GM12878 (cell line): ENCODE results near the gene EBF3. TPM values are rescaled to one million over a fixed set of nuclear protein-coding genes. Genes with fewer than 3 reads are reported as not detected.

Experiments
- ATAC-seq: fragments of 200-7000 bp; cut with Tn5 transposase; 3 replicates; pipeline ENCODE4 v1.9.1; 2020; ENCODE audit warnings: mild to moderate bottlenecking, moderate library complexity
- BruUV-seq: library from RNA; stranded (reverse); fragments of 400-500 nt; replicated peaks from 2 replicates; lab custom pipeline; 2021; lab: Mats Ljungman, UMichigan
- CTCF ChIA-PET: fragments of 300-600 bp; sonication (Branson Sonifier 250); formaldehyde crosslinking; extraction: SDS; loops from one replicate; lab custom pipeline; 2021; ENCODE audit warnings: inconsistent platforms; lab: Yijun Ruan, JAX
- POLR2A ChIA-PET: fragments of 350-600 bp; formaldehyde crosslinking; extraction: SDS; loops from one replicate; lab custom pipeline; 2021; ENCODE audit warnings: inconsistent platforms; lab: Charles Lee
- RAD21 ChIA-PET: fragments of 300-600 bp; sonication (Branson Sonifier 250); formaldehyde crosslinking; loops from one replicate; lab custom pipeline; 2023; ENCODE audit warnings: antibody characterized with exemption; ENCODE audit not compliant: unreplicated experiment; lab: Charles Lee
- SMC1A ChIA-PET: fragments of 300-600 bp; sonication (Branson Sonifier 250); formaldehyde crosslinking; loops from one replicate; lab custom pipeline; 2023; ENCODE audit not compliant: unreplicated experiment, uncharacterized antibody; lab: Charles Lee
- DNase-seq: peaks from one replicate; pipeline ENCODE4 v3.0.0-alpha.2; 2011; ENCODE audit warnings: low read depth, low spot score
- FAIRE-seq: peaks from 3 replicates; lab custom pipeline; 2011; peaks lifted over from hg19 to GRCh38; lab: Jason Lieb, UNC
- H2AFZ ChIP-seq: 2 replicates; pipeline ENCODE4 v1.6.0; 2011; ENCODE audit warnings: low read depth, low read length, control low read depth; ENCODE audit not compliant: control insufficient read depth
- H3K27ac ChIP-seq: 2 replicates; pipeline ENCODE4 v1.5.1; 2011; ENCODE audit warnings: control low read depth; ENCODE audit not compliant: control insufficient read depth, insufficient read depth
- H3K27me3 ChIP-seq, 2 experiments: replicated peaks in 1 of 2; 2 replicates each; pipeline versions ENCODE4 v1.6.0 to v1.6.1; 2011; ENCODE audit warnings: low read length in 1 of 2; ENCODE audit not compliant: control insufficient read depth in 2 of 2, insufficient read depth in 2 of 2
- H3K36me3 ChIP-seq, 2 experiments: 2 replicates each; pipeline ENCODE4 v1.5.1; 2011; ENCODE audit warnings: low read length in 1 of 2; ENCODE audit not compliant: control insufficient read depth in 2 of 2, insufficient read depth in 2 of 2
- H3K4me1 ChIP-seq: 2 replicates; pipeline ENCODE4 v1.6.1; 2011; ENCODE audit warnings: mild to moderate bottlenecking, low read length, moderate library complexity, mixed read lengths; ENCODE audit not compliant: control insufficient read depth, insufficient read depth
- H3K4me2 ChIP-seq: 2 replicates; pipeline ENCODE4 v1.6.0; 2011; ENCODE audit warnings: control low read depth; ENCODE audit not compliant: control insufficient read depth, insufficient read depth
- H3K4me3 ChIP-seq: fragments of 200-600 bp; sonication (generic); 2 replicates; pipeline ENCODE4 v1.5.1; 2016
- H3K79me2 ChIP-seq: 2 replicates; pipeline ENCODE4 v1.6.0; 2011; ENCODE audit warnings: low read length; ENCODE audit not compliant: control insufficient read depth, insufficient read depth
- H3K9ac ChIP-seq: 2 replicates; pipeline ENCODE4 v1.8.0; 2011; ENCODE audit warnings: low read length, control low read depth, mixed read lengths; ENCODE audit not compliant: control insufficient read depth, insufficient read depth
- H3K9me3 ChIP-seq: replicated peaks from 3 replicates; pipeline ENCODE4 v1.5.1; 2011; ENCODE audit warnings: mild to moderate bottlenecking, low read length; ENCODE audit not compliant: control insufficient read depth, insufficient read depth
- H4K20me1 ChIP-seq: 2 replicates; pipeline ENCODE4 v1.6.0; 2011; ENCODE audit not compliant: control insufficient read depth, insufficient read depth
- ASH2L ChIP-seq: fragments of 300-600, 200-600 bp; sonication (generic); IDR thresholded peaks from 2 replicates; pipeline ENCODE4 v1.6.1; 2017; ENCODE audit warnings: low read depth, mild to moderate bottlenecking, borderline replicate concordance
- BMI1 ChIP-seq: fragments of 450-650 bp; IDR thresholded peaks from 2 replicates; pipeline ENCODE4 v1.6.1; 2016; ENCODE audit warnings: mild to moderate bottlenecking, moderate library complexity, borderline replicate concordance
- CBX3 ChIP-seq: fragments of 200-600 bp; sonication (generic); IDR thresholded peaks from 2 replicates; pipeline ENCODE4 v1.6.1; 2016; ENCODE audit warnings: low read depth, borderline replicate concordance
- CREM ChIP-seq: IDR thresholded peaks from 2 replicates; pipeline ENCODE4 v1.6.1; 2014; ENCODE audit warnings: antibody characterized with exemption, low read depth
- EGR1 ChIP-seq, 2 experiments: IDR thresholded peaks; 1 replicate in 1 of 2; 2 replicates in 1 of 2; pipeline ENCODE4 v1.6.1; 2011 to 2012; ENCODE audit warnings: low read depth in 2 of 2, low read length in 2 of 2, borderline replicate concordance in 1 of 2, mild to moderate bottlenecking in 1 of 2, moderate library complexity in 1 of 2
- GABPA ChIP-seq: IDR thresholded peaks from 2 replicates; pipeline ENCODE4 v1.6.1; 2014; ENCODE audit warnings: antibody characterized with exemption, low read depth, mild to moderate bottlenecking, inconsistent platforms
- JUNB ChIP-seq: IDR thresholded peaks from 2 replicates; pipeline ENCODE4 v1.6.1; 2016; ENCODE audit warnings: antibody characterized with exemption, mild to moderate bottlenecking
- MXI1 ChIP-seq: fragments of 150-350 bp; IDR thresholded peaks from 2 replicates; pipeline ENCODE4 v1.6.1; 2011; ENCODE audit warnings: low read depth, mild to moderate bottlenecking, inconsistent platforms, low read length, improper control_type of control experiment
- NFXL1 ChIP-seq: fragments of 450-650 bp; IDR thresholded peaks from 2 replicates; pipeline ENCODE4 v1.6.1; 2017; ENCODE audit warnings: antibody characterized with exemption, mild to moderate bottlenecking, borderline replicate concordance
- NR2F1 ChIP-seq: fragments of 450-650 bp; conservative IDR thresholded peaks from 2 replicates; pipeline ENCODE4 v1.6.1; 2017; ENCODE audit warnings: mild to moderate bottlenecking
- POLR2AphosphoS2 ChIP-seq: IDR thresholded peaks from 2 replicates; pipeline ENCODE4 v1.6.1; 2011; ENCODE audit warnings: low read depth, mild to moderate bottlenecking, low read length, improper control_type of control experiment, moderate library complexity
- SIX5 ChIP-seq: IDR thresholded peaks from 2 replicates; pipeline ENCODE4 v1.6.1; 2011; ENCODE audit warnings: mild to moderate bottlenecking, low read depth, low read length, moderate library complexity; ENCODE audit not compliant: severe bottlenecking
- SMC3 ChIP-seq: IDR thresholded peaks from 2 replicates; pipeline ENCODE4 v1.6.1; 2011; ENCODE audit warnings: low read length, improper control_type of control experiment, borderline replicate concordance
- TBL1XR1 ChIP-seq: IDR thresholded peaks from 2 replicates; pipeline ENCODE4 v1.6.1; 2012; ENCODE audit warnings: low read depth, low read length, improper control_type of control experiment
- WGBS: methylation state at CpG from one replicate; pipeline ENCODE4 v1.1.6; 2016; ENCODE audit warnings: low lambda C conversion rate; ENCODE audit not compliant: insufficient replicate concordance, insufficient coverage; ENCODE audit errors: missing lambda C conversion rate; 5-methylcytosine and 5-hydroxymethylcytosine counted together
- in situ Hi-C: fragments of 300-500 bp; cut with MboI; formaldehyde crosslinking; loops from 9 replicates; pipeline ENCODE4 v1.14.3; 2018; ENCODE audit warnings: mixed read lengths
- intact Hi-C: fragments of 100-400 bp; cut with micrococcal nuclease; formaldehyde crosslinking; loops from one replicate; pipeline ENCODE4 v1.14.2; 2022; ENCODE audit not compliant: unreplicated experiment
- polyA plus RNA-seq, 11 experiments: library from polyadenylated mRNA; depleted of rRNA in 4 of 11; unstranded in 6 of 11; stranded (reverse) in 5 of 11; fragments of >200 nt; fragmentation: Nextera tagmentation in 4 of 11; fragmentation: Illumina TruSeq in 1 of 11; extraction: Ambion mirVana in 4 of 11; extraction: Trizol in 1 of 11; gene quantifications; 1 replicate in 1 of 11; 2 replicates in 10 of 11; pipeline versions ENCODE4 v1.2.1 to v1.2.3, GENCODE V29; 2011 to 2016; ENCODE audit warnings: inconsistent platforms in 2 of 11, missing spikeins in 2 of 11, low read depth in 1 of 11
- total RNA-seq, 4 experiments: library from RNA; depleted of rRNA in 3 of 4; stranded (reverse); fragments of >200 nt in 3 of 4; fragmentation: Illumina TruSeq in 1 of 4; extraction: Trizol in 1 of 4; gene quantifications; 2 replicates each; pipeline versions ENCODE4 v1.2.1 to v1.2.3, GENCODE V29; 2013 to 2021
- TF ChIP-seq, protein P1 (sequence below): fragments of 150-350 bp; IDR thresholded peaks from 2 replicates; pipeline ENCODE4 v1.6.1; 2014; ENCODE audit warnings: mild to moderate bottlenecking, low read depth, low read length
- TF ChIP-seq, protein P2 (sequence below): fragments of 450-650 bp; IDR thresholded peaks from 2 replicates; pipeline ENCODE4 v1.6.1; 2017; ENCODE audit warnings: borderline replicate concordance
- TF ChIP-seq, protein P3 (sequence below): fragments of 150-350 bp; IDR thresholded peaks from 2 replicates; pipeline ENCODE4 v1.6.1; 2016; ENCODE audit warnings: low read depth, low read length
- TF ChIP-seq, protein P4 (sequence below): fragments of 450-650 bp; conservative IDR thresholded peaks from 2 replicates; pipeline ENCODE4 v1.6.1; 2017; ENCODE audit warnings: mild to moderate bottlenecking, moderate library complexity

The EBF3 gene
- total and polyA plus RNA-seq, 10 of the 15 experiments (the other 5 are each of a cell fraction or from before 2014, with no cell fraction given), result not detected

DNA sequence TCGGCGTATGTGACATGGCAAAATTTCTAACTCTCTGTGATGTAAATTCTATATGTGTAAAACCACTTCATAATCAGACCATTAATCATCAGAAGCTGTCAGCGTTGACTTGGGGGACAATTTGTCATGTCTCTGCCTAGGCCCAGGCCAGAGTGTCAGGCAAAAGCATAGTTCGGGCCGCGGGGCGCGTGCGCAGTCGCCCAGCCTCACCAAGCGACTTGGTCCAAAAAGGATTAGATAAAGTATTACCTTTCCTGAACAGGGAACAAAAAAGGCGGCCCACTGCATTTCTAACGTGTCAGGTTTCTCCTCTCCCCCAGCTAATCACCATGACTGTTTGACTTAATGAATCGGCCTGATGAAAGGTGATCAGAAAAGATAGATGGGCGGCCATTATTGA is 114.2 kb downstream of the EBF3 start (continued):
- TF ChIP-seq, protein P1, sequence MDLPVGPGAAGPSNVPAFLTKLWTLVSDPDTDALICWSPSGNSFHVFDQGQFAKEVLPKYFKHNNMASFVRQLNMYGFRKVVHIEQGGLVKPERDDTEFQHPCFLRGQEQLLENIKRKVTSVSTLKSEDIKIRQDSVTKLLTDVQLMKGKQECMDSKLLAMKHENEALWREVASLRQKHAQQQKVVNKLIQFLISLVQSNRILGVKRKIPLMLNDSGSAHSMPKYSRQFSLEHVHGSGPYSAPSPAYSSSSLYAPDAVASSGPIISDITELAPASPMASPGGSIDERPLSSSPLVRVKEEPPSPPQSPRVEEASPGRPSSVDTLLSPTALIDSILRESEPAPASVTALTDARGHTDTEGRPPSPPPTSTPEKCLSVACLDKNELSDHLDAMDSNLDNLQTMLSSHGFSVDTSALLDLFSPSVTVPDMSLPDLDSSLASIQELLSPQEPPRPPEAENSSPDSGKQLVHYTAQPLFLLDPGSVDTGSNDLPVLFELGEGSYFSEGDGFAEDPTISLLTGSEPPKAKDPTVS, result no peak
- TF ChIP-seq JUNB, result no peak
- TF ChIP-seq SMC3, result no peak
- TF ChIP-seq CBX3, result no peak
- no peak for TF ChIP-seq BMI1
- no peak for TF ChIP-seq GABPA
- no peak for TF ChIP-seq MXI1
- TF ChIP-seq NFXL1, result no peak
- no peak for TF ChIP-seq SIX5
- TF ChIP-seq CREM, result no peak
- TF ChIP-seq TBL1XR1, result no peak
- TF ChIP-seq, all 136 proteins: peak for 0

DNA sequence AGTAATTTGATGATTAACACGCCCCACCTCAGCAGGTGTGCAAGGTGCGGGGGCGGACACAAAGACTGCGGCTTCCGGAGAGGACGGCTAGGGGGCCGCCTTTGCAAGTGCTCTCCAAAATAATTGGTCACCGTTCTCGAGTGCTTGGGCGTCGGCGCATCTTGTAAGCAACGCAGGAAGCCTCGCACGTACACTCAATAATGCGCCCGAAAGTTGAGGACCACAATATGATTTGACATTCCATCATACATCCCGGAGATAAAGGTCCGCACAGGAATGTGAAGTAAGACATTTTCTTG is 114.7 kb downstream of the EBF3 start:
- WGBS, result 75% methylated on average over 19 of the region's 19 CpGs

More for the DNA sequence above, 114.7 kb downstream of the EBF3 start:
- ATAC-seq (no peak), FAIRE-seq (no peak), DNase-seq (no peak)
- ChIA-PET POLR2A (no interaction called here), RAD21 (no interaction called here), SMC1A (no interaction called here), CTCF (no interaction called here)
- Histone ChIP-seq H3K9ac (no peak overlapping the region), H3K79me2 (no peaks in the 10 kb centered on the region), H3K27me3 (no peaks in the 10 kb centered on the region), H3K4me2 (no peak overlapping the region), H3K4me1 (no peaks in the 10 kb centered on the region), H3K36me3 (no peaks in the 10 kb centered on the region), H2AFZ (no peak overlapping the region), H3K4me3 (no peak overlapping the region), H3K9me3 (no peaks in the 10 kb centered on the region), H4K20me1 (no peaks in the 10 kb centered on the region), H3K27ac (no peak overlapping the region)
- BruUV-seq, result no TSS peak
- in situ Hi-C loops, result no loop called here
- intact Hi-C loops, result no loop called here
- TF ChIP-seq, protein P2, sequence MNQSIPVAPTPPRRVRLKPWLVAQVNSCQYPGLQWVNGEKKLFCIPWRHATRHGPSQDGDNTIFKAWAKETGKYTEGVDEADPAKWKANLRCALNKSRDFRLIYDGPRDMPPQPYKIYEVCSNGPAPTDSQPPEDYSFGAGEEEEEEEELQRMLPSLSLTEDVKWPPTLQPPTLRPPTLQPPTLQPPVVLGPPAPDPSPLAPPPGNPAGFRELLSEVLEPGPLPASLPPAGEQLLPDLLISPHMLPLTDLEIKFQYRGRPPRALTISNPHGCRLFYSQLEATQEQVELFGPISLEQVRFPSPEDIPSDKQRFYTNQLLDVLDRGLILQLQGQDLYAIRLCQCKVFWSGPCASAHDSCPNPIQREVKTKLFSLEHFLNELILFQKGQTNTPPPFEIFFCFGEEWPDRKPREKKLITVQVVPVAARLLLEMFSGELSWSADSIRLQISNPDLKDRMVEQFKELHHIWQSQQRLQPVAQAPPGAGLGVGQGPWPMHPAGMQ, result no peak
- TF ChIP-seq ASH2L, result no peak
- TF ChIP-seq EGR1 (IDR thresholded peaks at IDR 0.05; ENCODE audit: borderline replicate concordance in 1 of 2, low read depth in 2 of 2, low read length in 2 of 2), result no peak
- TF ChIP-seq, protein P3, sequence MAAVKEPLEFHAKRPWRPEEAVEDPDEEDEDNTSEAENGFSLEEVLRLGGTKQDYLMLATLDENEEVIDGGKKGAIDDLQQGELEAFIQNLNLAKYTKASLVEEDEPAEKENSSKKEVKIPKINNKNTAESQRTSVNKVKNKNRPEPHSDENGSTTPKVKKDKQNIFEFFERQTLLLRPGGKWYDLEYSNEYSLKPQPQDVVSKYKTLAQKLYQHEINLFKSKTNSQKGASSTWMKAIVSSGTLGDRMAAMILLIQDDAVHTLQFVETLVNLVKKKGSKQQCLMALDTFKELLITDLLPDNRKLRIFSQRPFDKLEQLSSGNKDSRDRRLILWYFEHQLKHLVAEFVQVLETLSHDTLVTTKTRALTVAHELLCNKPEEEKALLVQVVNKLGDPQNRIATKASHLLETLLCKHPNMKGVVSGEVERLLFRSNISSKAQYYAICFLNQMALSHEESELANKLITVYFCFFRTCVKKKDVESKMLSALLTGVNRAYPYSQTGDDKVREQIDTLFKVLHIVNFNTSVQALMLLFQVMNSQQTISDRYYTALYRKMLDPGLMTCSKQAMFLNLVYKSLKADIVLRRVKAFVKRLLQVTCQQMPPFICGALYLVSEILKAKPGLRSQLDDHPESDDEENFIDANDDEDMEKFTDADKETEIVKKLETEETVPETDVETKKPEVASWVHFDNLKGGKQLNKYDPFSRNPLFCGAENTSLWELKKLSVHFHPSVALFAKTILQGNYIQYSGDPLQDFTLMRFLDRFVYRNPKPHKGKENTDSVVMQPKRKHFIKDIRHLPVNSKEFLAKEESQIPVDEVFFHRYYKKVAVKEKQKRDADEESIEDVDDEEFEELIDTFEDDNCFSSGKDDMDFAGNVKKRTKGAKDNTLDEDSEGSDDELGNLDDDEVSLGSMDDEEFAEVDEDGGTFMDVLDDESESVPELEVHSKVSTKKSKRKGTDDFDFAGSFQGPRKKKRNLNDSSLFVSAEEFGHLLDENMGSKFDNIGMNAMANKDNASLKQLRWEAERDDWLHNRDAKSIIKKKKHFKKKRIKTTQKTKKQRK, result no peak
- TF ChIP-seq, protein P4, sequence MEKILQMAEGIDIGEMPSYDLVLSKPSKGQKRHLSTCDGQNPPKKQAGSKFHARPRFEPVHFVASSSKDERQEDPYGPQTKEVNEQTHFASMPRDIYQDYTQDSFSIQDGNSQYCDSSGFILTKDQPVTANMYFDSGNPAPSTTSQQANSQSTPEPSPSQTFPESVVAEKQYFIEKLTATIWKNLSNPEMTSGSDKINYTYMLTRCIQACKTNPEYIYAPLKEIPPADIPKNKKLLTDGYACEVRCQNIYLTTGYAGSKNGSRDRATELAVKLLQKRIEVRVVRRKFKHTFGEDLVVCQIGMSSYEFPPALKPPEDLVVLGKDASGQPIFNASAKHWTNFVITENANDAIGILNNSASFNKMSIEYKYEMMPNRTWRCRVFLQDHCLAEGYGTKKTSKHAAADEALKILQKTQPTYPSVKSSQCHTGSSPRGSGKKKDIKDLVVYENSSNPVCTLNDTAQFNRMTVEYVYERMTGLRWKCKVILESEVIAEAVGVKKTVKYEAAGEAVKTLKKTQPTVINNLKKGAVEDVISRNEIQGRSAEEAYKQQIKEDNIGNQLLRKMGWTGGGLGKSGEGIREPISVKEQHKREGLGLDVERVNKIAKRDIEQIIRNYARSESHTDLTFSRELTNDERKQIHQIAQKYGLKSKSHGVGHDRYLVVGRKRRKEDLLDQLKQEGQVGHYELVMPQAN, result no peak
- TF ChIP-seq NR2F1, result no peak
- no peak for TF ChIP-seq POLR2AphosphoS2
